HCT116 (cell line): ENCODE results near the gene RUNX2. TPM values are rescaled to one million over a fixed set of nuclear protein-coding genes. Genes with fewer than 3 reads are reported as not detected.

ENCODE experiments used
- ATAC-seq: fragments of 200-7000 bp; cut with Tn5 transposase; 2 replicates; pipeline ENCODE4 v1.9.1; 2020; ENCODE audit warnings: mild to moderate bottlenecking, moderate library complexity
- BruUV-seq: library from RNA; stranded (reverse); fragments of 400-500 nt; replicated peaks from 2 replicates; lab custom pipeline; 2021; lab: Mats Ljungman, UMichigan
- CTCF ChIA-PET: fragments of 300-600 bp; sonication (Branson Sonifier 250); formaldehyde crosslinking; loops from one replicate; lab custom pipeline; 2021; ENCODE audit warnings: antibody characterized with exemption; lab: Charles Lee
- POLR2A ChIA-PET: fragments of 300-600, 350-600 bp; sonication (Branson Sonifier 250); formaldehyde crosslinking; loops from one replicate; lab custom pipeline; 2021; ENCODE audit warnings: antibody characterized with exemption; lab: Charles Lee
- RAD21 ChIA-PET, 2 experiments: fragments of 300-600 bp; sonication (Branson Sonifier 250); formaldehyde crosslinking; loops; one replicate each; lab custom pipeline; 2023; ENCODE audit warnings: low total read pairs in 2 of 2; ENCODE audit not compliant: uncharacterized antibody in 2 of 2, unreplicated experiment in 2 of 2, low non-redundant PET in 1 of 2; lab: Charles Lee
- DNase-seq: peaks from one replicate; pipeline ENCODE4 v3.0.0-alpha.2; 2010; ENCODE audit warnings: low read depth, low spot score
- H2AFZ ChIP-seq: fragments of 200-600 bp; shearing (Covaris generic), sonication (generic); 2 replicates; pipeline ENCODE4 v1.6.1; 2017; ENCODE audit warnings: low read depth, mixed run types, mixed read lengths, antibody characterized with exemption, low read length; ENCODE audit not compliant: poor library complexity, severe bottlenecking
- H3K27ac ChIP-seq: 2 replicates; pipeline ENCODE4 v1.5.1; 2012; ENCODE audit warnings: low read depth, low read length
- H3K27me3 ChIP-seq: fragments of 200-600 bp; sonication (generic); 2 replicates; pipeline ENCODE4 v1.6.1; 2016; ENCODE audit warnings: mixed run types, low read length, mixed read lengths; ENCODE audit not compliant: insufficient read depth
- H3K36me3 ChIP-seq, 2 experiments: fragments of 200-500 bp in 1 of 2; fragments of 200-600 bp in 1 of 2; sonication (Bioruptor generic) in 1 of 2; sonication (generic) in 1 of 2; 2 replicates each; pipeline versions ENCODE4 v1.5.1 to v1.6.1; 2014 to 2016; ENCODE audit warnings: low read length in 2 of 2, inconsistent platforms in 1 of 2, mixed read lengths in 1 of 2, mixed run types in 1 of 2; ENCODE audit not compliant: insufficient read depth in 2 of 2, control insufficient read depth in 1 of 2
- H3K4me1 ChIP-seq, 2 experiments: fragments of 200-600 bp in 1 of 2; sonication (generic) in 1 of 2; 2 replicates each; pipeline versions ENCODE4 v1.5.1 to v1.6.1; 2012 to 2017; ENCODE audit warnings: low read length in 2 of 2, inconsistent platforms in 1 of 2, mild to moderate bottlenecking in 1 of 2, mixed read lengths in 1 of 2, mixed run types in 1 of 2, moderate library complexity in 1 of 2; ENCODE audit not compliant: insufficient read depth in 2 of 2, control insufficient read depth in 1 of 2
- H3K4me2 ChIP-seq: fragments of 200-600 bp; sonication (generic); 2 replicates; pipeline ENCODE4 v1.6.1; 2017; ENCODE audit warnings: mixed run types, low read length, mixed read lengths
- H3K4me3 ChIP-seq, 2 experiments: fragments of 200-600 bp in 1 of 2; sonication (generic) in 1 of 2; replicated peaks in 1 of 2; 2 replicates each; pipeline ENCODE4 v1.5.1; 2011 to 2016; ENCODE audit warnings: low read length in 2 of 2, control low read depth in 1 of 2, low read depth in 1 of 2, mild to moderate bottlenecking in 1 of 2, mixed read lengths in 1 of 2, mixed run types in 1 of 2
- H3K79me2 ChIP-seq: fragments of 200-600 bp; sonication (generic); 2 replicates; pipeline ENCODE4 v1.6.1; 2017; ENCODE audit warnings: mild to moderate bottlenecking, mixed run types, low read length, moderate library complexity, mixed read lengths; ENCODE audit not compliant: insufficient read depth
- H3K9ac ChIP-seq: fragments of 200-600 bp; sonication (generic); 2 replicates; pipeline ENCODE4 v1.6.1; 2016; ENCODE audit warnings: low read length, mixed read lengths
- H3K9me2 ChIP-seq: fragments of 200-600 bp; sonication (generic), shearing (Covaris generic); 2 replicates; pipeline ENCODE4 v1.6.1; 2017; ENCODE audit warnings: mixed run types, mild to moderate bottlenecking, moderate library complexity; ENCODE audit not compliant: insufficient read depth
- H3K9me3 ChIP-seq, 2 experiments: fragments of 200-500 bp in 1 of 2; fragments of 200-600 bp in 1 of 2; sonication (Bioruptor generic) in 1 of 2; sonication (generic) in 1 of 2; 2 replicates each; pipeline ENCODE4 v1.6.1; 2014 to 2017; ENCODE audit warnings: low read length in 2 of 2, mixed read lengths in 2 of 2, inconsistent platforms in 1 of 2, low read depth in 1 of 2, mild to moderate bottlenecking in 1 of 2, mixed run types in 1 of 2, moderate library complexity in 1 of 2; ENCODE audit not compliant: control insufficient read depth in 1 of 2, insufficient read depth in 1 of 2
- H4K20me1 ChIP-seq: fragments of 200-600 bp; sonication (generic), shearing (Covaris generic); 2 replicates; pipeline ENCODE4 v1.6.1; 2017; ENCODE audit warnings: mixed run types, mild to moderate bottlenecking, moderate library complexity; ENCODE audit not compliant: insufficient read depth
- EZH2phosphoT487 ChIP-seq: fragments of 200-600 bp; IDR thresholded peaks from 2 replicates; pipeline ENCODE4 v1.6.1; 2018; ENCODE audit warnings: antibody characterized with exemption, borderline replicate concordance
- FOSL1 ChIP-seq: IDR thresholded peaks from 2 replicates; pipeline ENCODE4 v1.6.1; 2012; ENCODE audit warnings: low read depth
- JUND ChIP-seq: IDR thresholded peaks from 2 replicates; pipeline ENCODE4 v1.6.1; 2012
- POLR2AphosphoS5 ChIP-seq: IDR thresholded peaks from 2 replicates; pipeline ENCODE4 v1.6.1; 2011; ENCODE audit warnings: mild to moderate bottlenecking, low read depth, low read length, moderate library complexity
- RAD21 ChIP-seq: IDR thresholded peaks from 2 replicates; pipeline ENCODE4 v1.6.1; 2012; ENCODE audit warnings: low read depth, mild to moderate bottlenecking
- SP1 ChIP-seq: IDR thresholded peaks from 2 replicates; pipeline ENCODE4 v1.6.1; 2012; ENCODE audit warnings: low read depth
- SRF ChIP-seq: IDR thresholded peaks from 2 replicates; pipeline ENCODE4 v1.6.1; 2012; ENCODE audit warnings: low read depth
- TCF7L2 ChIP-seq: IDR thresholded peaks from 2 replicates; pipeline ENCODE4 v1.7.0; 2011; ENCODE audit warnings: borderline replicate concordance, inconsistent platforms; ENCODE audit not compliant: insufficient read depth, insufficient read length; ENCODE audit errors: extremely low read depth
- YY1 ChIP-seq: IDR thresholded peaks from 2 replicates; pipeline ENCODE4 v1.6.1; 2011; ENCODE audit warnings: low read length, low read depth, moderate library complexity, mild to moderate bottlenecking; ENCODE audit not compliant: insufficient replicate concordance; ENCODE audit errors: extremely low read depth
- ZNF274 ChIP-seq: fragments of 200-500 bp; sonication (Bioruptor generic); IDR thresholded peaks from 2 replicates; pipeline ENCODE4 v1.6.1; 2014; ENCODE audit warnings: mild to moderate bottlenecking, low read depth, low read length, inconsistent platforms
- intact Hi-C: fragments of 100-400 bp; cut with micrococcal nuclease; formaldehyde crosslinking; loops from 2 replicates; pipeline ENCODE4 v1.10.0; 2022
- total RNA-seq: library from RNA; stranded (reverse); gene quantifications from one replicate; pipeline ENCODE4 v1.2.1, GENCODE V29; 2021; ENCODE audit not compliant: unreplicated experiment
- TF ChIP-seq, protein P1 (sequence below): IDR thresholded peaks from 2 replicates; pipeline ENCODE4 v1.6.1; 2012
- TF ChIP-seq, protein P2 (sequence below), 3 experiments: fragments of 200-600 bp in 1 of 3; sonication (generic) in 1 of 3; IDR thresholded peaks in 2 of 3; conservative IDR thresholded peaks in 1 of 3; 2 replicates each; pipeline ENCODE4 v1.5.1; 2012 to 2017; ENCODE audit warnings: low read depth in 2 of 3, low read length in 2 of 3, antibody characterized with exemption in 1 of 3, borderline replicate concordance in 1 of 3, control low read depth in 1 of 3, mild to moderate bottlenecking in 1 of 3, mixed read lengths in 1 of 3, mixed run types in 1 of 3, moderate library complexity in 1 of 3; ENCODE audit not compliant: insufficient read depth in 1 of 3

RUNX2 gene
- total RNA-seq, 1 experiment from 2014 or later: 1.1 TPM

DNA sequence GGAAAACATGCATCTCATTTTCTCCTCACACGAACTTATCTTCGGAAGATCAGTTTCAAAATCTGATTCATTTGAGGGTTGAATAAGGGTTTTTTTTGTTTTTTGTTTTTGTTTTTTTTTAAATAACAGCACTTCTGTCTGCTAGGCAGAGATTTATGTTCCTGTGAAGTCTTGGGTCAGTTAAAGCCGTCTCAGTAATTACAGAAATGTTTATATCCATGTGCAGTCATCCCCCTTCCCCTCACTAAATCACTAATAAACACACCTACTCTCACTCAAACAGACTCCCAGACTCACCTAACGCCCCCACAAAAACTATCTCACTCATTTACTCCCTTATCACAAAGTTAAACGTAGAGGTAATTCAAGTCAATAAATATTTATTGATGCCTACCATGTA lies 263.8 kb downstream of the RUNX2 start:
- TF ChIP-seq, protein P1, sequence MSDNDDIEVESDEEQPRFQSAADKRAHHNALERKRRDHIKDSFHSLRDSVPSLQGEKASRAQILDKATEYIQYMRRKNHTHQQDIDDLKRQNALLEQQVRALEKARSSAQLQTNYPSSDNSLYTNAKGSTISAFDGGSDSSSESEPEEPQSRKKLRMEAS: no peak
- TF ChIP-seq RAD21 (no peak), FOSL1 (no peak), ZNF274 (no peak), POLR2AphosphoS5 (no peak), EZH2phosphoT487 (no peak), SRF (no peak), SP1 (no peak), YY1 (no peak), JUND (no peak), TCF7L2 (no peak)
- TF ChIP-seq, protein P2, sequence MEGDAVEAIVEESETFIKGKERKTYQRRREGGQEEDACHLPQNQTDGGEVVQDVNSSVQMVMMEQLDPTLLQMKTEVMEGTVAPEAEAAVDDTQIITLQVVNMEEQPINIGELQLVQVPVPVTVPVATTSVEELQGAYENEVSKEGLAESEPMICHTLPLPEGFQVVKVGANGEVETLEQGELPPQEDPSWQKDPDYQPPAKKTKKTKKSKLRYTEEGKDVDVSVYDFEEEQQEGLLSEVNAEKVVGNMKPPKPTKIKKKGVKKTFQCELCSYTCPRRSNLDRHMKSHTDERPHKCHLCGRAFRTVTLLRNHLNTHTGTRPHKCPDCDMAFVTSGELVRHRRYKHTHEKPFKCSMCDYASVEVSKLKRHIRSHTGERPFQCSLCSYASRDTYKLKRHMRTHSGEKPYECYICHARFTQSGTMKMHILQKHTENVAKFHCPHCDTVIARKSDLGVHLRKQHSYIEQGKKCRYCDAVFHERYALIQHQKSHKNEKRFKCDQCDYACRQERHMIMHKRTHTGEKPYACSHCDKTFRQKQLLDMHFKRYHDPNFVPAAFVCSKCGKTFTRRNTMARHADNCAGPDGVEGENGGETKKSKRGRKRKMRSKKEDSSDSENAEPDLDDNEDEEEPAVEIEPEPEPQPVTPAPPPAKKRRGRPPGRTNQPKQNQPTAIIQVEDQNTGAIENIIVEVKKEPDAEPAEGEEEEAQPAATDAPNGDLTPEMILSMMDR (IDR thresholded peaks at IDR 0.05 in 2 of 3, conservative IDR thresholded peaks at IDR 0.05 in 1 of 3; ENCODE audit: borderline replicate concordance in 1 of 3, insufficient read depth in 1 of 3, low read depth in 2 of 3, low read length in 2 of 3): no peak
- Histone ChIP-seq H3K9ac (no peak overlapping the region), H3K9me3 (no peaks in the 10 kb centered on the region), H3K4me1 (peaks cover 7 to 17% of the 10 kb centered on the region in 2 experiments; a peak in 3 of 4 replicates), H3K79me2 (no peaks in the 10 kb centered on the region), H4K20me1 (no peaks in the 10 kb centered on the region), H3K36me3 (no peaks in the 10 kb centered on the region), H3K4me2 (no peak overlapping the region), H3K9me2 (no peaks in the 10 kb centered on the region), H3K27ac (no peak overlapping the region), H3K27me3 (no peaks in the 10 kb centered on the region), H3K4me3 (no peak overlapping the region), H2AFZ (no peak overlapping the region)
- ChIA-PET RAD21 (no interaction called here), CTCF (no interaction called here), POLR2A (no interaction called here)
- DNase-seq: no peak
- ATAC-seq: no peak
- BruUV-seq: no TSS peak
- intact Hi-C loops: no loop called here
